Astrocyte (in vitro differentiated cells and primary cell): ENCODE data around the gene ACTG1.

Experiments used
- EZH2 ChIP-seq: IDR thresholded peaks from 2 replicates; pipeline ENCODE4 v1.6.1; 2012; ENCODE audit warnings: mild to moderate bottlenecking, low read length, inconsistent platforms; ENCODE audit not compliant: insufficient read depth
- TF ChIP-seq, protein P1 (sequence below): IDR thresholded peaks from 2 replicates; pipeline ENCODE4 v1.5.1; 2011; ENCODE audit warnings: low read depth, mild to moderate bottlenecking, inconsistent platforms, low read length, moderate library complexity; ENCODE audit not compliant: insufficient read depth

DNA sequence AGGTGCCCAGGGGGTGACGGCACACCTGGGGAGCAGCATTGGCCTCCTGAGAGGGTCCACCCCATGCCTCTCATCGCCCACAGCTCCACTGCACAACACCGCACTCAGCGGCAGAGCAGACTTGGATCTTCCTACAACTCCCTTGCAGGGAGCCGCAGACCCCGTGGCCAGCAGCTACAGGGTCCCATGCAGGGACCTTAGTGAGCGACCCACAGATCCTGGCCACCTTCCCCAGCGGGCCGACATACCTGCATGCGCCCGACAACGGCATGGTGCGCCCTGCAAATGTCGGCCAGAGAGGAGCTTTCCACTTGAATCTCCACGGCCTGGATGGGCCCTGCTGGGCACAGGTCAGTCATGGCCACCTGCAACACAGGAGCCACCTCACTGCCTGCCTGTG is 31.2 kb upstream of the ACTG1 start:
- no peak for TF ChIP-seq EZH2
- TF ChIP-seq, protein P1, sequence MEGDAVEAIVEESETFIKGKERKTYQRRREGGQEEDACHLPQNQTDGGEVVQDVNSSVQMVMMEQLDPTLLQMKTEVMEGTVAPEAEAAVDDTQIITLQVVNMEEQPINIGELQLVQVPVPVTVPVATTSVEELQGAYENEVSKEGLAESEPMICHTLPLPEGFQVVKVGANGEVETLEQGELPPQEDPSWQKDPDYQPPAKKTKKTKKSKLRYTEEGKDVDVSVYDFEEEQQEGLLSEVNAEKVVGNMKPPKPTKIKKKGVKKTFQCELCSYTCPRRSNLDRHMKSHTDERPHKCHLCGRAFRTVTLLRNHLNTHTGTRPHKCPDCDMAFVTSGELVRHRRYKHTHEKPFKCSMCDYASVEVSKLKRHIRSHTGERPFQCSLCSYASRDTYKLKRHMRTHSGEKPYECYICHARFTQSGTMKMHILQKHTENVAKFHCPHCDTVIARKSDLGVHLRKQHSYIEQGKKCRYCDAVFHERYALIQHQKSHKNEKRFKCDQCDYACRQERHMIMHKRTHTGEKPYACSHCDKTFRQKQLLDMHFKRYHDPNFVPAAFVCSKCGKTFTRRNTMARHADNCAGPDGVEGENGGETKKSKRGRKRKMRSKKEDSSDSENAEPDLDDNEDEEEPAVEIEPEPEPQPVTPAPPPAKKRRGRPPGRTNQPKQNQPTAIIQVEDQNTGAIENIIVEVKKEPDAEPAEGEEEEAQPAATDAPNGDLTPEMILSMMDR = no peak
